ENCODE results near the gene COA5. TPM values are rescaled to one million over a fixed set of nuclear protein-coding genes. Genes with fewer than 3 reads are reported as not detected.

The COA5 gene
- total and polyA plus RNA-seq, 2 experiments from 2014 or later: 33.3 to 113 TPM

- TF ChIP-seq ZNF331 (CRISPR knock-in tag; IDR thresholded peaks at IDR 0.05; ENCODE audit: low read depth): no peak
- TF ChIP-seq EZH2 (IDR thresholded peaks at IDR 0.05; ENCODE audit: low read depth, unreplicated experiment): no peak
- no peak for TF ChIP-seq EZH2phosphoT487 (IDR thresholded peaks at IDR 0.05; ENCODE audit: unreplicated experiment)
- no peak for TF ChIP-seq REST (IDR thresholded peaks at IDR 0.05; ENCODE audit: unreplicated experiment)
- no peak for TF ChIP-seq ZNF114 (CRISPR knock-in tag; IDR thresholded peaks at IDR 0.05)
These were observed 25.8 kb downstream of the COA5 start (continued) for GRCh38 chr2:98582523-98582922.

GRCh38 chr2:98580656-98581284 is 27.5 kb downstream of the COA5 start:
- H3K4me3 ChIP-seq: no peak overlapping the region
- no peak overlapping the region for H3K4me2 ChIP-seq
- H3K27ac Mint-ChIP-seq: no peak overlapping the region
- no peaks in the 10 kb centered on the region for H3K79me2 ChIP-seq (replicated peaks; ENCODE audit: insufficient read depth)
- no peaks in the 10 kb centered on the region; the same call in 2 of the 3 replicates for H3K4me1 Mint-ChIP-seq
- 0 out of 2 replicates have a peak, but pooled peaks cover 4% of the 10 kb centered on the region for H3K36me3 ChIP-seq (ENCODE audit: insufficient read depth)
- no peaks in the 10 kb centered on the region; the same call in 1 of the 2 replicates for H4K20me1 ChIP-seq (replicated peaks; ENCODE audit: insufficient read depth)
- H3K27me3 Mint-ChIP-seq (ENCODE audit: insufficient read depth, low read depth, poor library complexity): no peaks in the 10 kb centered on the region
- no peaks in the 10 kb centered on the region for H3K9me2 ChIP-seq (ENCODE audit: insufficient read depth)
- H3K9me3 Mint-ChIP-seq: no peaks in the 10 kb centered on the region
- no peak overlapping the region for H3K27ac ChIP-seq (ENCODE audit: low read depth)
- no peaks in the 10 kb centered on the region for H3K4me1 ChIP-seq (ENCODE audit: insufficient read depth)
- ATAC-seq (no peak), DNase-seq (ENCODE audit: low spot score) (no peak)
- H3K27me3 ChIP-seq (ENCODE audit: insufficient read depth): no peaks in the 10 kb centered on the region
- H3K36me3 Mint-ChIP-seq (ENCODE audit: low read depth): peaks cover 16% of the 10 kb centered on the region
- H2AFZ ChIP-seq: no peak overlapping the region
- H3F3A ChIP-seq (replicated peaks; ENCODE audit: low read depth): no peaks in the 10 kb centered on the region
- no peak overlapping the region for H3K4me3 Mint-ChIP-seq
- TF ChIP-seq REST (IDR thresholded peaks at IDR 0.05; ENCODE audit: unreplicated experiment) (no peak), ZNF331 (CRISPR knock-in tag; IDR thresholded peaks at IDR 0.05; ENCODE audit: low read depth) (no peak), CREB1 (CRISPR knock-in tag; IDR thresholded peaks at IDR 0.05; ENCODE audit: low read depth) (no peak), JUNB (IDR thresholded peaks at IDR 0.05; ENCODE audit: unreplicated experiment) (no peak), POLR2AphosphoS5 (IDR thresholded peaks at IDR 0.05; ENCODE audit: low read depth) (no peak), EZH2 (IDR thresholded peaks at IDR 0.05; ENCODE audit: low read depth, unreplicated experiment) (no peak), ZNF114 (CRISPR knock-in tag; IDR thresholded peaks at IDR 0.05) (no peak), ZNF462 (CRISPR knock-in tag; IDR thresholded peaks at IDR 0.05) (no peak), NANOG (IDR thresholded peaks at IDR 0.05; ENCODE audit: borderline replicate concordance) (no peak)
